ENCODE measurements around the gene TSC22D1.
"Not testable (repeated sequence)": the region's sequence is repeated elsewhere in the genome, so short reads cannot be mapped to it uniquely, and the experiment has no call there.

The TSC22D1 gene

DNA sequence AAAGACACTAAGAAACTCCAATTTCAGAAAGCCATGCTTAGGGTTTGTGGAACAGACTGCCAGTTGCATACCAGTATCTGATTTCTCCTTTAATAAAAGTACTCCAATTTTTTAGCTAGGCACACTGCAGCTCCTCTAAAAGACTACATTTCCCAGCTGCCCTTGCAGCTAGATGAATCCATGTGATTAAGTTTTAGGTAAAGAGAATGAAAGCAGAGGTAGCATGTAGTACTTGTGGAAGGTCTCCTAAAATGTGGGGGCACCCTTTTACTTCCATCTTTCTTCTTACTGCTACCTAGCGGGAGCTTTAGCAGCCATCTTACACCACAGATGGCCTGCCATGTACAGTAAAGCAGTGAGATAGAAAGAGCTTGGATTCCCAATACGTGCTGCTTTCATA is 33.0 kb upstream of the TSC22D1 start:
- no peaks in the 10 kb centered on the region for H3K36me3 ChIP-seq (ENCODE audit: control insufficient read depth in 4 of 4, insufficient read depth in 4 of 4, low read length in 3 of 4)
- H3K9me3 ChIP-seq (ENCODE audit: control extremely low read depth in 1 of 5, control insufficient read depth in 4 of 5, insufficient read depth in 2 of 5, low read depth in 1 of 5, low read length in 4 of 5), result peaks cover 0 to 7% (median 1%) of the 10 kb centered on the region in 5 experiments
- WGBS (ENCODE audit: insufficient coverage), result 100% methylated on average over 2 of the region's 2 CpGs
- CTCF ChIA-PET, result no interaction called here
- DNase-seq, result peak in 1 of 3 donors; percentile 2
- H3K27ac ChIP-seq (ENCODE audit: insufficient read depth in 1 of 2, low read depth in 1 of 2, low read length in 2 of 2, poor library complexity in 1 of 2, severe bottlenecking in 2 of 2), result no peak overlapping the region
- POLR2A ChIA-PET, result no interaction called here
- H3K27me3 ChIP-seq (replicated peaks in 2 of 5; ENCODE audit: control insufficient read depth in 4 of 5, insufficient read depth in 5 of 5, low read length in 4 of 5), result no peaks in the 10 kb centered on the region
- H3K4me1 ChIP-seq (ENCODE audit: control extremely low read depth in 1 of 4, control insufficient read depth in 4 of 4, insufficient read depth in 4 of 4, low read length in 3 of 4), result no peaks in the 10 kb centered on the region
- H3K4me3 ChIP-seq (ENCODE audit: control insufficient read depth in 1 of 7, extremely low read depth in 1 of 7, insufficient read depth in 4 of 7, low read depth in 2 of 7, low read length in 6 of 7), result no peak overlapping the region

DNA sequence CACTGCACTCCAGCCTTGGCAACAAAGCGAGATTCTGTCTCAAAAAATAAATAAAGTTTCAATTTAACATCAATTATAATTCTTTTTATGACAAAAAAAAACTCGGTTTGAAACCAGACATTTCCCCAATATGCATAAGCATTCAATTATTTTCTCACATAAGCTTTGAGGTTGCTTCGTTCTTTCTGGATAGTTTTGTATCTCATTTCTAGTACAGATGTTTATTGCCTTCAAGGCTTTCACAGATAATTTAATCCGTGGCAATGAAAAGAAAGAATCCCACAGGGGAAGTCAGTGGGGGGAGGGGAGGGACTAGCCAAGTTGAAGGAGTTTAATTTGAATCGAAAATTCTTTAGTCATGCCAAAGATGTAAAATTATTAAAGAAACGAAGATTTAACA is 29.6 kb upstream of the TSC22D1 start:
- ChIA-PET POLR2A (no interaction called here), CTCF (interaction anchor here (1.5 kb wide), 1 partner anchor 12 kb away, joined by 3 read pairs; no protein-coding TSS in a partner anchor)
- Histone ChIP-seq H3K4me3 (ENCODE audit: control insufficient read depth in 1 of 7, extremely low read depth in 1 of 7, insufficient read depth in 4 of 7, low read depth in 2 of 7, low read length in 6 of 7) (no peak overlapping the region), H3K36me3 (ENCODE audit: control insufficient read depth in 4 of 4, insufficient read depth in 4 of 4, low read length in 3 of 4) (no peaks in the 10 kb centered on the region), H3K27me3 (replicated peaks in 2 of 5; ENCODE audit: control insufficient read depth in 4 of 5, insufficient read depth in 5 of 5, low read length in 4 of 5) (no peaks in the 10 kb centered on the region), H3K4me1 (ENCODE audit: control extremely low read depth in 1 of 4, control insufficient read depth in 4 of 4, insufficient read depth in 4 of 4, low read length in 3 of 4) (no peaks in the 10 kb centered on the region), H3K27ac (ENCODE audit: insufficient read depth in 1 of 2, low read depth in 1 of 2, low read length in 2 of 2, poor library complexity in 1 of 2, severe bottlenecking in 2 of 2) (no peak overlapping the region), H3K9me3 (ENCODE audit: control extremely low read depth in 1 of 5, control insufficient read depth in 4 of 5, insufficient read depth in 2 of 5, low read depth in 1 of 5, low read length in 4 of 5) (peaks cover 0 to 6% (median 1%) of the 10 kb centered on the region in 5 experiments)
- DNase-seq, result no peak
- WGBS (ENCODE audit: insufficient coverage), result 83% methylated on average over 2 of the region's 6 CpGs

DNA sequence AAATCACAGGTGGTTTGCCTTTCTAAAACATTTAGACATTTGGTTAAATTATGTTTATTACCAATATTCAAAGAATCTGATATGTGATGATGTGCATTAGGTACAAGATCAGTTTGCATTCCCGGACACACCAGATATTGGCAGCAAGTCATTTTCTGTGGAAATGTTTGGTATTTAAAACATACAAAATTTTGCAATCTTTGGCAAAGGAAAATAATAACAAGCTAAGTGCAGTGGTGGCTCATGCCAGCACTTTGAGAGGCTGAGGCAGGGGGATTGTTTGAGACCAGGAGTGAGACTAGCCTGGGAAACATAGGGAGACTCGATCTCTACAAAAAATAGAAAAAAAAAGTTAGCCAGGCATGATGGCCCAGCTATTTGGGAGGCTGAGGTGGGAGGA is 29.1 kb upstream of the TSC22D1 start:
- WGBS (ENCODE audit: insufficient coverage), result 100% methylated on average over 2 of the region's 2 CpGs
- Histone ChIP-seq H3K4me3 (ENCODE audit: control insufficient read depth in 1 of 7, extremely low read depth in 1 of 7, insufficient read depth in 4 of 7, low read depth in 2 of 7, low read length in 6 of 7) (no peak overlapping the region), H3K36me3 (ENCODE audit: control insufficient read depth in 4 of 4, insufficient read depth in 4 of 4, low read length in 3 of 4) (no peaks in the 10 kb centered on the region), H3K27ac (ENCODE audit: insufficient read depth in 1 of 2, low read depth in 1 of 2, low read length in 2 of 2, poor library complexity in 1 of 2, severe bottlenecking in 2 of 2) (no peak overlapping the region), H3K4me1 (ENCODE audit: control extremely low read depth in 1 of 4, control insufficient read depth in 4 of 4, insufficient read depth in 4 of 4, low read length in 3 of 4) (no peaks in the 10 kb centered on the region), H3K9me3 (ENCODE audit: control extremely low read depth in 1 of 5, control insufficient read depth in 4 of 5, insufficient read depth in 2 of 5, low read depth in 1 of 5, low read length in 4 of 5) (peaks cover 0 to 2% (median 1%) of the 10 kb centered on the region in 5 experiments), H3K27me3 (replicated peaks in 2 of 5; ENCODE audit: control insufficient read depth in 4 of 5, insufficient read depth in 5 of 5, low read length in 4 of 5) (no peaks in the 10 kb centered on the region)
- POLR2A ChIA-PET, result no interaction called here
- no peak for DNase-seq
- CTCF ChIA-PET, result no interaction called here

DNA sequence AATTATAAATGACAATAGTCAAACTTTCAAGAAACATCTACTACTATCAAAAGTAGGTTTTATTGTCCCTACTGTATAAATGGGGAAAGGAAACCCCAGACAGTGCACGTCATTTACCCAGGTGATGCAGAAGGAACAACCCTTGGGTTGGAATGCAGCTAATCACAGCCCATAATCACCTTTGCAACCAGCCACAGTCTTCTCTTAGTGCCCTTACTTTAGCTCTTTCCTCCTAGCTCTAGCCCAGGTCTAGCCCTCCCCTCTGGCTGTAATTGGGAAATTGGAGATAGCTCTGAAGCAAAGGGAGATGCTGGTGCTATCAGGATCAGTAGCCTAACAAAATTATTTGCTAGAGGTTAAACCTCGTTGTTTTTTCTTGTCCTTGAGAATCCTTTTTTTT is 25.5 kb upstream of the TSC22D1 start:
- Histone ChIP-seq H3K9me3 (ENCODE audit: control extremely low read depth in 1 of 5, control insufficient read depth in 4 of 5, insufficient read depth in 2 of 5, low read depth in 1 of 5, low read length in 4 of 5) (no peaks in the 10 kb centered on the region), H3K27me3 (replicated peaks in 2 of 5; ENCODE audit: control insufficient read depth in 4 of 5, insufficient read depth in 5 of 5, low read length in 4 of 5) (no peaks in the 10 kb centered on the region), H3K4me3 (ENCODE audit: control insufficient read depth in 1 of 7, extremely low read depth in 1 of 7, insufficient read depth in 4 of 7, low read depth in 2 of 7, low read length in 6 of 7) (no peak overlapping the region), H3K36me3 (ENCODE audit: control insufficient read depth in 4 of 4, insufficient read depth in 4 of 4, low read length in 3 of 4) (no peaks in the 10 kb centered on the region), H3K27ac (ENCODE audit: insufficient read depth in 1 of 2, low read depth in 1 of 2, low read length in 2 of 2, poor library complexity in 1 of 2, severe bottlenecking in 2 of 2) (no peak overlapping the region), H3K4me1 (ENCODE audit: control extremely low read depth in 1 of 4, control insufficient read depth in 4 of 4, insufficient read depth in 4 of 4, low read length in 3 of 4) (no peaks in the 10 kb centered on the region)
- 73% methylated on average over 1 of the region's 2 CpGs for WGBS (ENCODE audit: insufficient coverage)
- CTCF ChIA-PET, result no interaction called here
- no peak for DNase-seq
- POLR2A ChIA-PET, result no interaction called here

DNA sequence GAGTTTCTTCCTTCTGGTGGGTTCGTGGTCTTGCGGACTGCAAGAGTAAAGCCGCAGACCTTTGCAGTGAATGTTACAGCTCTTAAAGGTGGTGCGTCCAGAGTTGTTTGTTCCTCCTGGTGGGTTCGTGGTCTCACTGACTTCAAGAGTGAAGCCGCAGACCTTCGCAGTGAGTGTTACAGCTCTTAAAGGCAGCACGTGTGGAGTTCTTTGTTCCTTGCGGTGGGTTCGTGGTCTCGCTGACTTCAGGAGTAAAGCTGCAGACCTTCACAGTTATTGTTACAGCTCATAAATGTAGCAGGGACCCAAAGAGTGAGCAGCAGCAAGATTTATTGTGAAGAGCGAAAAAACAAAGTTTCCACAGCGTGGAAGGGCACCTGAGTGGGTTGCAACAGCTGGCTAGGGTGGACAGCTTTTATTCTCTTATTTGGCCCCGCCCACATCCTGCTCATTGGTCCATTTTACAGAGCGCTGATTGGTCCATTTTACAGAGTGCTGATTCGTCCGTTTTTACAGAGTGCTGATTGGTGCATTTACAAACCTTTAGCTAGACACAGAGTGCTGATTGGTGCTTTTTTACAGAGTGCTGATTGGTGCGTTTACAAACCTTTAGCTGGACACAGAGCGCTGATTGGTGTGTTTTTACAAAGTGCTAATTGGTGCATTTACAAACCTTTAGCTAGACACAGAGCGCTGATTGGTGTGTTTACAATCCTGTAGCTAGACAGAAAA is 17.9 kb upstream of the TSC22D1 start:
- not testable (repeated sequence) for H3K27me3 ChIP-seq (replicated peaks in 2 of 5; ENCODE audit: control insufficient read depth in 4 of 5, insufficient read depth in 5 of 5, low read length in 4 of 5)

DNA sequence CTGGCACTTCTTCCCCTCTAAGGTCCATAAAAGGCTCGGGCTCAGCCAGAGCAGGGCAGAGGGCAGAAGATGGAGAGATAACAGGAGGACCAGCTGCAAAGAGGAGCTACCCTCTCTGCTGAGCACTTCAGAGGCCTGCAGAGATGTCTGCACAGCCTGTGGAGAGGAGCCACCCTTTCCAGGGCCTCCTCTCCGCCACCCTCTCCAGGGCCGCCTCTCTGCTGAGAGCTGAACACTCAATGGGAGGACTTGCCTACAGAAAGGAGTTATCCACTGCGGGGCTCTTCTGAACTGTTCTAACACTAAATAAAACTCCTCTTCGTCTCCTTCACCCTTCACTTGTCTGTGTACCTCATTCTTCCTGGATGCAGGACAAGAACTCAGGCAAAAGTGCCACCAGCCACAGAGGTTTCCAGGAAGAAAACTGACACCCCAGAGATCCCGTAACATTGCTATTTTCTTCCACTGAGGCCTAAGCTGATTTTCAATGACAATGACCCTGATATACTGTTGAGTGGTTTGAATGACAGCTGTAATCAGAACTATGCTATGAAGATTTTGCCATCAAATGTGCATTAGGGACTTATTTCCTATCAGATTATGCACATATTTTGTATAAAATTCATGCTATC is 16.2 kb upstream of the TSC22D1 start:
- no peak overlapping the region for H3K27ac ChIP-seq (ENCODE audit: insufficient read depth in 1 of 2, low read depth in 1 of 2, low read length in 2 of 2, poor library complexity in 1 of 2, severe bottlenecking in 2 of 2)
- no peaks in the 10 kb centered on the region for H3K27me3 ChIP-seq (replicated peaks in 2 of 5; ENCODE audit: control insufficient read depth in 4 of 5, insufficient read depth in 5 of 5, low read length in 4 of 5)
- ChIA-PET CTCF (no interaction called here), POLR2A (no interaction called here)
- H3K9me3 ChIP-seq (ENCODE audit: control extremely low read depth in 1 of 5, control insufficient read depth in 4 of 5, insufficient read depth in 2 of 5, low read depth in 1 of 5, low read length in 4 of 5), result peaks cover 0 to 3% (median 0%) of the 10 kb centered on the region in 5 experiments
- H3K4me1 ChIP-seq (ENCODE audit: control extremely low read depth in 1 of 4, control insufficient read depth in 4 of 4, insufficient read depth in 4 of 4, low read length in 3 of 4), result no peaks in the 10 kb centered on the region
- no peak for DNase-seq
- no peak overlapping the region for H3K4me3 ChIP-seq (ENCODE audit: control insufficient read depth in 1 of 7, extremely low read depth in 1 of 7, insufficient read depth in 4 of 7, low read depth in 2 of 7, low read length in 6 of 7)
- 100% methylated on average over 2 of the region's 6 CpGs for WGBS (ENCODE audit: insufficient coverage)
- H3K36me3 ChIP-seq (ENCODE audit: control insufficient read depth in 4 of 4, insufficient read depth in 4 of 4, low read length in 3 of 4), result no peaks in the 10 kb centered on the region

More for the DNA sequence above, 17.9 kb upstream of the TSC22D1 start:
- H3K4me1 ChIP-seq (ENCODE audit: control extremely low read depth in 1 of 4, control insufficient read depth in 4 of 4, insufficient read depth in 4 of 4, low read length in 3 of 4); POLR2A ChIA-PET; H3K9me3 ChIP-seq (ENCODE audit: control extremely low read depth in 1 of 5, control insufficient read depth in 4 of 5, insufficient read depth in 2 of 5, low read depth in 1 of 5, low read length in 4 of 5); H3K36me3 ChIP-seq (ENCODE audit: control insufficient read depth in 4 of 4, insufficient read depth in 4 of 4, low read length in 3 of 4); H3K4me3 ChIP-seq (ENCODE audit: control insufficient read depth in 1 of 7, extremely low read depth in 1 of 7, insufficient read depth in 4 of 7, low read depth in 2 of 7, low read length in 6 of 7); H3K27ac ChIP-seq (ENCODE audit: insufficient read depth in 1 of 2, low read depth in 1 of 2, low read length in 2 of 2, poor library complexity in 1 of 2, severe bottlenecking in 2 of 2): not testable (repeated sequence)
- WGBS (ENCODE audit: insufficient coverage), result 92% methylated on average over 16 of the region's 20 CpGs
- CTCF ChIA-PET, result interaction anchor here (1.1 kb wide), 1 partner anchor 12 kb away, joined by 3 read pairs; no protein-coding TSS in a partner anchor
- peak in 1 of 3 donors; percentile 15 for DNase-seq

DNA sequence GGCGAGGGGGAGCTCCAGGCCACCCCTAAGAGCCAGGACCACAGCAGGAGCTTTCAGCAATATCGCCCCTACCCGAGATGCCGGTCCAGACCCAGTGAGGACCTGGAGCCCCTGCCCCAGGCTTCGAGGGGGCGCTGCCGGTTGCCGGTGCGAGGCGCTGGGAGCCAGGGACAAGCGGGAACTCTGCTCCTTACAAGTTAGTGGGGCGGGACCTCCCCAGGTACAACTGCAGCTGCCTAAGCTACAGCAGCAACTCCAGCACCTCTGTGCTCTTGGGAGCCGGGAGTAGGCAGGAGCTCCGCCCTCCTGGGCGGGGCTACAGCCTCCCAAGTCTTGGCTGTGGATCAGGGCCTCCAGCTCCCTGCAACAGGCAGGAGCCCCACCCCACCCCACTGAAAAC is 15.2 kb upstream of the TSC22D1 start:
- WGBS (ENCODE audit: insufficient coverage), result 97% methylated on average over 15 of the region's 15 CpGs
- no peaks in the 10 kb centered on the region for H3K36me3 ChIP-seq (ENCODE audit: control insufficient read depth in 4 of 4, insufficient read depth in 4 of 4, low read length in 3 of 4)
- no peaks in the 10 kb centered on the region for H3K27me3 ChIP-seq (replicated peaks in 2 of 5; ENCODE audit: control insufficient read depth in 4 of 5, insufficient read depth in 5 of 5, low read length in 4 of 5)
- no peak for DNase-seq
- CTCF ChIA-PET, result interaction anchor here (0.6 kb wide), 1 partner anchor 579 kb away, joined by 3 read pairs; no protein-coding TSS in a partner anchor
- POLR2A ChIA-PET, result no interaction called here
- no peaks in the 10 kb centered on the region for H3K4me1 ChIP-seq (ENCODE audit: control extremely low read depth in 1 of 4, control insufficient read depth in 4 of 4, insufficient read depth in 4 of 4, low read length in 3 of 4)
- H3K4me3 ChIP-seq (ENCODE audit: control insufficient read depth in 1 of 7, extremely low read depth in 1 of 7, insufficient read depth in 4 of 7, low read depth in 2 of 7, low read length in 6 of 7), result no peak overlapping the region
- peaks cover 0 to 3% (median 0%) of the 10 kb centered on the region in 5 experiments for H3K9me3 ChIP-seq (ENCODE audit: control extremely low read depth in 1 of 5, control insufficient read depth in 4 of 5, insufficient read depth in 2 of 5, low read depth in 1 of 5, low read length in 4 of 5)
- no peak overlapping the region for H3K27ac ChIP-seq (ENCODE audit: insufficient read depth in 1 of 2, low read depth in 1 of 2, low read length in 2 of 2, poor library complexity in 1 of 2, severe bottlenecking in 2 of 2)

Measured in common myeloid progenitor, CD34-positive (primary cell).